Measurements from ENCODE around the gene FAM221B. TPM values are rescaled to one million over a fixed set of nuclear protein-coding genes. Genes with fewer than 3 reads are reported as not detected.

The FAM221B gene
- total and polyA plus RNA-seq, 2 donors (not counting 1 experiment from before 2014, with no cell fraction given), result not detected

GRCh38 chr9:35791297-35791921, 37.1 kb downstream of the FAM221B start, which contains the start of gene NPR2:
Gene NPR2 (plus strand): TSS chr9:35791591. CDS start chr9:35792409, 818 bp downstream.
- H3K36me3 ChIP-seq (replicated peaks in 1 of 2; ENCODE audit: control extremely low read depth in 1 of 2, control insufficient read depth in 1 of 2, extremely low read depth in 1 of 2, insufficient read depth in 2 of 2, low read length in 1 of 2), result peaks cover 0 to 1% of the 10 kb centered on the region in 2 experiments
- peaks cover 5% of the 10 kb centered on the region for H3K79me2 ChIP-seq (ENCODE audit: control insufficient read depth, insufficient read depth, low read length)
- peak within 1 kb of the TSS; percentile 26 for H3K27ac Mint-ChIP-seq
- no peak within 1 kb of the TSS for H3K4me3 ChIP-seq (ENCODE audit: control extremely low read depth in 1 of 5, extremely low read depth in 1 of 5, insufficient read depth in 1 of 5, low read depth in 2 of 5, low read length in 4 of 5)
- peak within 1 kb of the TSS; percentile 41 for H3K4me3 Mint-ChIP-seq
- H3K27ac ChIP-seq (ENCODE audit: low read length in 2 of 2), result no peak within 1 kb of the TSS
- intact Hi-C loops (cut with micrococcal nuclease), result loop anchor here (2.0 kb wide), 1 partner anchor 35 kb away; no protein-coding TSS in a partner anchor
- peaks cover 4% of the 10 kb centered on the region for H3K27me3 Mint-ChIP-seq
- H3K4me1 Mint-ChIP-seq, result peaks cover 9% of the 10 kb centered on the region
- no peak within 1 kb of the TSS for H3K9ac ChIP-seq (ENCODE audit: low read length)
- no peak within 1 kb of the TSS for H2AFZ ChIP-seq (ENCODE audit: insufficient read depth, low read depth, low read length, poor library complexity, severe bottlenecking)
- H3K9me3 ChIP-seq (ENCODE audit: control extremely low read depth in 1 of 3, control insufficient read depth in 2 of 3, insufficient read depth in 1 of 3, low read length in 2 of 3), result no peaks in the 10 kb centered on the region
- ATAC-seq (ENCODE audit: low read depth) (no peak), DNase-seq (no peak)
- peaks cover 0 to 6% (median 3%) of the 10 kb centered on the region in 4 experiments for H3K27me3 ChIP-seq (replicated peaks in 1 of 4; ENCODE audit: control extremely low read depth in 1 of 4, control insufficient read depth in 3 of 4, insufficient read depth in 4 of 4, low read length in 3 of 4)
- H3K4me2 ChIP-seq (replicated peaks; ENCODE audit: low read depth, low read length, poor library complexity, severe bottlenecking), result no peak within 1 kb of the TSS
- ChIA-PET POLR2A (no interaction called here), CTCF (interaction anchor here (1.0 to 2.6 kb wide), 5 partner anchors 16 to 90 kb away, joined by 3 to 24 read pairs (median 6); partner anchors contain the start of gene SPAG8)
- H3K4me1 ChIP-seq (ENCODE audit: control insufficient read depth in 2 of 2, insufficient read depth in 2 of 2, low read length in 2 of 2), result peaks cover 5% of the 10 kb centered on the region in 2 donors
- 40% methylated on average over 35 of the region's 64 CpGs for WGBS (ENCODE audit: insufficient coverage)
- peaks cover 9% of the 10 kb centered on the region for H4K20me1 ChIP-seq (ENCODE audit: control insufficient read depth, insufficient read depth, low read length, poor library complexity, severe bottlenecking)
- H3K9me3 Mint-ChIP-seq (ENCODE audit: insufficient read depth), result no peaks in the 10 kb centered on the region
- TF ChIP-seq CTCF (IDR thresholded peaks at IDR 0.05) (no peak), EZH2 (IDR thresholded peaks at IDR 0.05; ENCODE audit: borderline replicate concordance, insufficient read depth, low read depth, low read length, poor library complexity, severe bottlenecking) (no peak)

All from B cell (primary cell).